ENCODE measurements around the gene RHBDL1.

The RHBDL1 gene

GRCh38 chr16:681746-682427 is 6.4 kb downstream of the RHBDL1 start (continued):
- TF ChIP-seq ZNF280D (tag by site-specific recombination; IDR thresholded peaks at IDR 0.05), result no peak
- no peak for TF ChIP-seq ZBTB48 (tag by site-specific recombination; IDR thresholded peaks at IDR 0.05)
- peak; percentile 97 for TF ChIP-seq PATZ1 (tag by site-specific recombination; IDR thresholded peaks at IDR 0.05)
- TF ChIP-seq IKZF3 (tag by site-specific recombination; IDR thresholded peaks at IDR 0.05), result no peak
- TF ChIP-seq OSR2 (tag by site-specific recombination; IDR thresholded peaks at IDR 0.05), result peak; percentile 75
- no peak for TF ChIP-seq ZNF274 (IDR thresholded peaks at IDR 0.05; ENCODE audit: low read length)
- no peak for TF ChIP-seq ZNF274 (tag by site-specific recombination; IDR thresholded peaks at IDR 0.05; ENCODE audit: borderline replicate concordance)
- no peak for TF ChIP-seq ZNF23 (tag by site-specific recombination; IDR thresholded peaks at IDR 0.05; ENCODE audit: borderline replicate concordance)
- TF ChIP-seq MZF1 (tag by site-specific recombination; IDR thresholded peaks at IDR 0.05; ENCODE audit: borderline replicate concordance), result peak; percentile 51; the same call in 1 of the 2 replicates
- no peak; the same call in 1 of the 2 replicates for TF ChIP-seq OVOL3 (tag by site-specific recombination; IDR thresholded peaks at IDR 0.05)
- TF ChIP-seq GFI1B (tag by site-specific recombination; IDR thresholded peaks at IDR 0.05), result no peak
- TF ChIP-seq ZNF266 (tag by site-specific recombination; IDR thresholded peaks at IDR 0.05; ENCODE audit: low read depth), result no peak
- TF ChIP-seq ZNF433 (tag by site-specific recombination; IDR thresholded peaks at IDR 0.05; ENCODE audit: low read depth), result no peak
- no peak for TF ChIP-seq ZNF169 (tag by site-specific recombination; IDR thresholded peaks at IDR 0.05)
- peak; percentile 52 for TF ChIP-seq KLF16 (tag by site-specific recombination; IDR thresholded peaks at IDR 0.05)
- TF ChIP-seq ZNF548 (tag by site-specific recombination; IDR thresholded peaks at IDR 0.05), result no peak
- no peak for TF ChIP-seq ZFP3 (tag by site-specific recombination; IDR thresholded peaks at IDR 0.05; ENCODE audit: low read depth)
- peak; percentile 87 for TF ChIP-seq GLIS1 (tag by site-specific recombination; IDR thresholded peaks at IDR 0.05)
- peak; percentile 93 for TF ChIP-seq HIC1 (tag by site-specific recombination; IDR thresholded peaks at IDR 0.05)
- no peak for TF ChIP-seq PRDM1 (tag by site-specific recombination; IDR thresholded peaks at IDR 0.05)
- no peak; the same call in 1 of the 2 replicates for TF ChIP-seq TSHZ1 (tag by site-specific recombination; IDR thresholded peaks at IDR 0.05; ENCODE audit: borderline replicate concordance)
- TF ChIP-seq KLF8 (tag by site-specific recombination; IDR thresholded peaks at IDR 0.05), result peak; percentile 75
- TF ChIP-seq INSM2 (tag by site-specific recombination; IDR thresholded peaks at IDR 0.05), result 0 out of 2 replicates have a peak, but pooled peaks have one; percentile 41
- no peak for TF ChIP-seq KLF10 (tag by site-specific recombination; IDR thresholded peaks at IDR 0.05)
- no peak; the same call in 1 of the 2 replicates for TF ChIP-seq ZNF423 (tag by site-specific recombination; IDR thresholded peaks at IDR 0.05)
- no peak for TF ChIP-seq ZFP37 (tag by site-specific recombination; IDR thresholded peaks at IDR 0.05)
